ENCODE data around the gene PTGIR.
"Not testable (repeated sequence)": the region's sequence is repeated elsewhere in the genome, so short reads cannot be mapped to it uniquely, and the experiment has no call there.

PTGIR gene

DNA sequence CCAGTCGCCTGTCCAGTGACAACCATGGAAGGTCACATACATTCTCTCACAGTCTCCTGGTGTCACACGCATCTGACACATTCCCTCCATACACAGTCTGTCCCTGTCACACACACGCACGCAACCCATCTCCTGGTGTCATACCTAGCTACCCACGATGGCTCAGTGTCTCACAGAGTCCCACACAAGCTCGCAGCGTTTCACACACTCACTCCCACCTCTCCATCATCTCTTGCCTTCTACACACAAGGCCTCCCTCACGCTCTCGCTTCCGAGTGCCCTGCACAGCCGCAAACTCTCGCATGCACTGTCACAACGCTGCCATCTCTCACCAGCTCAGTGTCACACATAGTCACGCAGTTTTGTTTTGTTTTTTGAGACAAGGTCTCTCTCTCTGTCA lies 12.3 kb upstream of the PTGIR start:
- no peak for DNase-seq

- no peak for DNase-seq
These were observed 11.3 kb upstream of the PTGIR start, which contains the start of gene GNG8 for GRCh38 chr19:46635920-46636761. GNG8 (minus strand) TSS chr19:46636202; CDS start chr19:46634682, 1,520 bp downstream.

GRCh38 chr19:46634656-46635218 lies 9.8 kb upstream of the PTGIR start:
- DNase-seq: no peak

DNA sequence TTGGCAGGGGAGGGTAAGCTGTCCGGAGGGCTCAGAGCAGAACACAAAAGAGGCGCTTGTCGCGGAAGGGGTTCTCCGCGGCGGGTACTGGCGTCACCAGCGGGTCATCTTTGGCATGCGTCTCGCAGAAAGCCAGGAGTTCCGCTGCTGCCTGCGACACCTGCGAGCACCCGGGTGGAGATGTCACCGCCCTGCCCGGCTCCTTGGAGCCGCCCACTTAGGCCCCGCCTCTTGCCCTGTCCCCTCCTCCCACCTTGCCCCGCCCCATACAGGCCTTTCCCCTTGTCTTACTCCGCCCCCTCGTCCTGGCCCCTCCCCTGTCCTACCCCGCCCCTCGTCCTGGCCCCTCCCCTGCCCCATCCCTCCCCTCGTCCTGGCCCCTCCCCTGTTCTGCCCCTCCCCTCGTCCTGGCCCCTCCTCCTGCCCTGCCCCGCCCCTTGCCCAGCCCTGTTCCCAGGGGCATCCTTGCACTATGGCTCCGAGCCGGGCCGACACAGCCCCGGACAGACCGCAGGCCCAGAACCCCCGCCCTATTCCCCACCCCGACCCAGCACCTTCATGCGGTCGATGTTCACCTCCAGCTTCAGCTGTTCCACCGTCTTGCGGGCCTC lies 9.3 kb upstream of the PTGIR start:
- DNase-seq: peak; percentile 9

DNA sequence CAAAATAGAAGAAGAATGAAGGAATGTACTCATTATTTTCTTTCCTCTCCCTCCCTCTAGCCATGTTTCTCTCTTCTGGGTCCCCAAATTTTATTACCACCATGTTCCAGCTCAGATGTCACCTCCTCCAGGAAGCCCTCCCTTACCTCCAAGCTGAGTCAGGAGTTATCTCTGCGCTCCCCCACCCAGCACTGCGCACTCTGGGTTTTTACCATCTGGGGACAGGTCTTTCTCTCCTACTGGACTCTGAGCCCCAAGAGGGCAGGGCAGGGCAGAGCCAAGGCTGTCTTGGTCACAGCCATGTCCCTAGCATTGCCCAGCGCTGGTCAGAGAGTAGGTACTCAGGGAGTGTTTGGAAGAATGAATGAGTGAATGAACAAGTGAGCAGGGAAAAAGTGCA lies 8.2 kb upstream of the PTGIR start:
- DNase-seq: no peak

DNA sequence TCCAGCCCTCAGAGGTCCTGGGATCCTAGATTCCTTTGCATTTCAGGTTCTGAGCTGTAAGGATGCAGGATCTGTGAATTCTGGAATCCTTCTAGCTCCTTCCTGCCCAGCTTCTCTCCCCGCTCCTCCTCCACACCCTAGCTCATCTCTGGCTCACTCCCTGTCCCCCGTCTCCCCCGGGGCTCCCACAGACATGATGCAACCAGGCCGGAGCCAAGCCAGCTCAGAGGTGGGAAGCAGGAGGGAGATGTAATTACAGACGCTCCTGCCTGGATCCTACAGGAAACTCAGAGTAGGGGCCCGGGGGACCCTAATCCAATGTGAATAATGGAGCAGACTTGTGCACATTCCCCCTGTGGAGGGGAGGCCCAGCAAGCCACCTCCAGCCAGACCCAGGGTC lies 6.6 kb upstream of the PTGIR start:
- no peak for DNase-seq

DNA sequence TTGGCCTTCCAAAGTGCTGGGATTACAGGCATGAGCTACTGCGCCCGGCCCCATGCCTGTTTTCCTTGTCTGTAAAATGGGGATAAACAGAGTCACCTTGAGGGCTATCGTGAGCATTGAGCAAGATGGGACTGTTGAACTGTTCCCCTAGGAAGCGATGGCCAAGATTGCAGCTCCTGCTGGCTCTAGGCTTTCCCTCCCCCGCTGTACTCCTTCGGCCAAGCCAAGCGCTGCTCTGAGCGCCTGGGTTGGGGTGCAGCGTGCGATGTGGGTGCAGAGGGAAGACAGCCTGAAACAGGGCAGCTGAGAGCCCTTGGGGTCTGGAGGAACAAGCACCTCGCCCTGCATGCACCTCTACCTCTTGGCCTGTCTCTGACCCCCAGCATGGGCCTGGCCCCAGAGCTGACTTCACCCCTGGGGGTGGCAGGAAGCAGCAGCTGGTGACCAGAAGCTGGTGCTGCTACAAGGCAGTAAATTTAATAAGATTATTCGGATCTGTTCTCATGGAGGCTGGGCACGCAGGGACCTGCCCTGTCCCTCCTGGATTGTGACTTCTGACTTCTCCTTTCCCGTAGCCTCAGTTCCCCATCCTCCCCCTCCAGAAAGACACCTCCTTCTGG lies 5.8 kb upstream of the PTGIR start:
- no peak for DNase-seq

DNA sequence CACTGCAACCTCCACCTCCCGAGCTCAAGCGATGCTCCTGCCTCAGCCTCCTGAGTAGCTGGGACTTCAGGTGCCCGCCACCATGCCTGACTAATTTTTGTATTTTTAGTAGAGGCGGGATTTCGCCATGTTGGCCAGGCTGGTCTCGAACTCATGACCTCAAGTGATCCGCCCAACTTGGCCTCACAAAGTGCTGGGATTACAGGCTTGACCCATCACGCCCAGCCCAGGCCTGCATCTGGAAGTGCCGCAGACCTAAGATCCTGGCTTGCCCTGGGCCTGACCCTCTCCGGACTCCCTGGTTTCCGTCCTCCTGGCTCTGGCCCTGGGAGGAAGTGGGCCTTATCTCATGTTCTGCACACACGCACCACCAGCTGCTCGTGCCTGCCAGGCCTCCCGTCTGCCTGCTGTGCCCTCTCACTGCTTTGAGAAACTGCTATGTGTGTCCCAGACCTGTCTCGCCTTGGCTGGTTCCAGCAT lies 4.7 kb upstream of the PTGIR start:
- DNase-seq: peak; percentile 69

DNA sequence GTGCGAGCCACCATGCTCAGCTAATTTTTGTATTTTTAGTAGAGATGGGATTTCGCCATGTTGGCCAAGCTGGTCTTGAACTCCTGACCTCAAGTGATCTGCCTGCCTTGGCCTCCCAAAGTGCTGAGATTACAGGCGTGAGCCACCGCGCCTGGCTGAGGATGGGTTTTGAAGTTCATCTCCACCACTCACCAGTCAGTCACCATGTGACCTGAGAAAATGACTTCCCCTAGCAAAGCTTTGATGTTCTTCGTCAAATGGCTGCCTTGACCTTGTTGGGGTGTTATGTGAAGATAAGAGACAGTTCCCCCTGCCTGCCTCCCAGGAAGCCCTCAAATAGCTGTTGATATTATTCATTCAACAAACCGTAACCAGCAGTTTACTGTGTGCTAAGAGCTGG lies 4.1 kb upstream of the PTGIR start:
- not testable (repeated sequence) for DNase-seq

- DNase-seq: no peak
These were observed 1.6 kb upstream of the PTGIR start for GRCh38 chr19:46626446-46626845.

GRCh38 chr19:46625731-46626130 lies 842 bp upstream of the PTGIR start:
- DNase-seq: no peak

- no peak for DNase-seq
These were observed 880 bp downstream of the PTGIR start for GRCh38 chr19:46623915-46624502.

- DNase-seq: no peak
These were observed 2.8 kb downstream of the PTGIR start for GRCh38 chr19:46622118-46622446.

DNA sequence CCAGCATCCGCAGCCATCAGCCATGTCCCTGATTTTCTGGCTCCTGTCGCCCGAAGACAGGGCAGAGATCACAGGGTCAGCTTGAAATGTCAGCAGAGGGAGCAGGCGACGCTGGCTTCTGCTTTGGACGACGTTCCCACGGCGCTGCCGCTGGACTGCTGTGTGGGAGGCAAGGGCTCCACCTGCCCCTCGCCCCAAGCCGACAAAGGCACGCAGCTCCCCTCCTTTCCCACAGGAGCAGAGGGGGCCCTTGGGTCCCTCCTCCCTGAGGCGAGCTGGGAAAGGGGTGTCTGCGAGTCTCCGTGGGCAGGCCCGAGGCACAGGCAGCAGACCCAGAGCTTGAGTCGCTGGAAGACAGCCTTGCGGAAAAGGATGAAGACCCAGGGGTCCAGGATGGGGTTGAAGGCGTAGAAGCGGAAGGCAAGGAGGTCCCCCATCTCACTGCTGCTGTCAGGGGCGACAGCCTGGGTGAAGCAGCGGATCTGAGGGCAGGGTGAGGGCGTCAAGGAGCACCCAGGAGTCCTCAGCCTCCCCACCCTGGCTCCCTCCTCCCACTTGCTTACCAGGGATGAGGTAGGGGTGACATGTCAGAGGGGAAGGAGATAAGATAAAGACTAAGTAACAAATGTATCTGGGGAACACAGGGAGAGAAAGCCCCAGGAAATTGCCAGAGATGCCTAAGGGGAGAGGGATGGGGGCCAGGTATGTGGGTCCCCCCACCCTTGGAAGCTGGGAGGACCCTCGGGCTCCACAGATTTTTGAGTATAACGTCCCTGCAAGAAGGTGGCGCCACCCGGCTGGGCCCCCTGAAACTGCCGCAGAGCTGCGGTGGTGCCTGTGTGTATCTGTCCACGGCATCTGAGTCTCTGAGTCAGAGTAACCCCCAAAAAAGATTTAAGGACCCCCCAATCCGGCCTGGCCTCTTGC lies 3.4 kb downstream of the PTGIR start:
- no peak for DNase-seq

- DNase-seq: no peak
These were observed 4.2 kb downstream of the PTGIR start for GRCh38 chr19:46620716-46621115.

DNA sequence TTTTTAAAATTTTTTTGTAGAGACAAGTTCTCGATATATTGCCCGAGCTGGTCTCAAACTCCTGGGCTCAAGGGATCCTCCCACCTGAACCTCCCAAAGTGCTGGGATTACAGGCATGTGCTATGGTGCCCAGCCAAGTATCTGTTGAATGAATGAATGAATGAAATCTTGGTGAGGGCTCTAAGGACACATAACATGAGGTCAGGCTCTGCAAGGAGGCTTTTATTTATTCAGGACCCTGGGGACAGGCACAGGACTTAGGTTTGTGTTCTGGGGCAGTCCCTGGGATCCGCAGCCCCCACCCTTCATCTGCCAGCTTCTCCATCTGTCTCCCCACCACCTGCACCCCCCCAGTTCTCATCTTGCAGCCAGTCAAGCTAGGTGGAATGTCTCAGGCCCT lies 4.6 kb downstream of the PTGIR start:
- DNase-seq: no peak

- DNase-seq: peak; percentile 51
These were observed 6.1 kb downstream of the PTGIR start for GRCh38 chr19:46618670-46619231.

DNA sequence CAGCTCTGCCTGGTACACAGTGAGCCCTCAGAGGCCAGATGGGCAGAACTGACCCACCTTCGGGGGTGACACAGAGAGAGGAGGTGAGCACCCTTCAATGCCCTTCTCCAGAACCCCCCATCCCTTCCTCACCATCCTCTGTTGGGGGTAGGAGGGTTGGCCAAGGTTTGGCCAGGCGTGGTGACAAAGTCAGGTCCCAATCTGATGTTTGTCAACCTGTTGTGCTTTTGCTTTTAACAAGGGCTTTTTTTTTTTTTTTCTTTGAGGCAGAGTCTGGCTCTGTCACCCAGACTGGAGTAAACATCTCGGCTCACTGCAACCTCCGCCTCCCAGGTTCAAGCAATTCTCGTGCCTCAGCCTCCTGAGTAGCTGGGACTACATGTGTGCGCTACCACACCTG lies 7.3 kb downstream of the PTGIR start:
- DNase-seq: no peak

GRCh38 chr19:46616631-46617322 lies 8.1 kb downstream of the PTGIR start:
- DNase-seq: peak; percentile 40

DNA sequence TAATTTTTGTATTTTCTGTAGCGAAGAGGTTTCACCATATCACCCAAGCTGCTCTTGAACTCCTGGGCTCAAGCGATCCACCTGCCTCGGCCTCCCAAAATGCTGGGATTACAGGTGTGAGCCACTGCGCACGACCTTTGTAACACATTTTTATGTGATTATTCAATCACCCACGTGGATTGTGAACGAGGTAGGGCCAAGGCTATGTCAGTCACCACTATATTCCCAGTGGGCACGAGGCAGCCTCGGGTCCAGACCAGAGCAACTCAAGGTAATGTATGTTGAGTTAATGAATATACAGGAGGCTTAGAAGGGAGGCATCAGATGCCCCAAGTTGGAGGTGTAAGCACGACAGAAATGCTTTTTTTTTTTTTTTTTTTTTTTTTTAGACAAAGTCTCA lies 8.9 kb downstream of the PTGIR start:
- DNase-seq: no peak

- peak; percentile 2 for DNase-seq
These were observed 10.7 kb downstream of the PTGIR start for GRCh38 chr19:46614114-46614722.

All from GF-D8 (cell line).